HepG2 (cell line): Measurements from ENCODE around the gene TOMM22. TPM values are rescaled to one million over a fixed set of nuclear protein-coding genes. Genes with fewer than 3 reads are reported as not detected.

Experiments used
- ATAC-seq: fragments of 200-7000 bp; cut with Tn5 transposase; 3 replicates; pipeline ENCODE4 v1.9.1; 2020; ENCODE audit warnings: mild to moderate bottlenecking, moderate library complexity
- BruUV-seq: library from RNA; stranded (reverse); fragments of 400-500 nt; replicated peaks from 2 replicates; lab custom pipeline; 2021; lab: Mats Ljungman, UMichigan
- CTCF ChIA-PET: fragments of 300-600 bp; formaldehyde crosslinking; extraction: SDS; loops from one replicate; lab custom pipeline; 2021; ENCODE audit warnings: low total read pairs, inconsistent platforms, low intra/inter-chr PET ratio; lab: Yijun Ruan, JAX
- POLR2A ChIA-PET: fragments of 350-600 bp; sonication (Branson Sonifier 250); formaldehyde crosslinking; loops from one replicate; lab custom pipeline; 2020; ENCODE audit warnings: antibody characterized with exemption, inconsistent platforms; lab: Yijun Ruan, JAX
- DNase-seq: peaks from one replicate; pipeline ENCODE4 v3.0.0-alpha.2; 2015; ENCODE audit warnings: low spot score
- FAIRE-seq: peaks from 3 replicates; lab custom pipeline; 2011; peaks lifted over from hg19 to GRCh38; lab: Jason Lieb, UNC
- H2AFZ ChIP-seq: one replicate; pipeline ENCODE4 v1.6.1; 2011; ENCODE audit warnings: low read length, inconsistent platforms
- H3K27ac ChIP-seq: fragments of 300-600 bp; 3 replicates; pipeline ENCODE4 v1.8.0; 2011; ENCODE audit warnings: mixed run types, mild to moderate bottlenecking, mixed read lengths, low read length, inconsistent platforms; ENCODE audit not compliant: insufficient read depth; ENCODE audit errors: extremely low read length
- H3K27me3 ChIP-seq, 2 experiments: fragments of 200-600 bp in 1 of 2; 2 replicates in 1 of 2; 3 replicates in 1 of 2; pipeline versions ENCODE4 v1.6.0 to v1.8.0; 2011; ENCODE audit warnings: low read length in 2 of 2, mild to moderate bottlenecking in 2 of 2, moderate library complexity in 2 of 2, inconsistent platforms in 1 of 2; ENCODE audit not compliant: insufficient read depth in 2 of 2, control insufficient read depth in 1 of 2
- H3K36me3 ChIP-seq, 2 experiments: fragments of 200-600 bp in 1 of 2; replicated peaks in 1 of 2; 2 replicates in 1 of 2; 3 replicates in 1 of 2; pipeline versions ENCODE4 v1.5.1 to v1.8.0; 2011; ENCODE audit warnings: low read length in 2 of 2, inconsistent platforms in 1 of 2; ENCODE audit not compliant: insufficient read depth in 2 of 2, control insufficient read depth in 1 of 2
- H3K4me1 ChIP-seq: 2 replicates; pipeline ENCODE4 v1.5.1; 2012; ENCODE audit warnings: low read length, inconsistent platforms; ENCODE audit not compliant: insufficient read depth
- H3K4me2 ChIP-seq: 2 replicates; pipeline ENCODE4 v1.6.0; 2011; ENCODE audit warnings: low read depth, low read length, inconsistent platforms
- H3K4me3 ChIP-seq, 3 experiments: fragments of 200-600 bp in 1 of 3; sonication (generic), shearing (Covaris generic) in 1 of 3; replicated peaks in 1 of 3; 2 replicates each; pipeline ENCODE4 v1.5.1; 2011 to 2016; ENCODE audit warnings: low read length in 3 of 3, inconsistent platforms in 2 of 3, low read depth in 2 of 3, mild to moderate bottlenecking in 2 of 3, control low read depth in 1 of 3, mixed read lengths in 1 of 3; ENCODE audit not compliant: insufficient read depth in 1 of 3
- H3K79me2 ChIP-seq: one replicate; pipeline ENCODE4 v1.6.1; 2011; ENCODE audit warnings: low read length, inconsistent platforms; ENCODE audit not compliant: insufficient read depth
- H3K9ac ChIP-seq: 2 replicates; pipeline ENCODE4 v1.6.0; 2011; ENCODE audit warnings: mild to moderate bottlenecking, low read depth, low read length, inconsistent platforms; ENCODE audit not compliant: insufficient read depth
- H3K9me3 ChIP-seq: 2 replicates; pipeline ENCODE4 v1.5.1; 2012; ENCODE audit warnings: mild to moderate bottlenecking, low read length
- H4K20me1 ChIP-seq: 2 replicates; pipeline ENCODE4 v1.6.0; 2011; ENCODE audit warnings: inconsistent platforms, mild to moderate bottlenecking, low read length, moderate library complexity; ENCODE audit not compliant: insufficient read depth
- ATRX ChIP-seq: sonication (generic); formaldehyde crosslinking; IDR thresholded peaks from 2 replicates; pipeline ENCODE4 v1.4.0; 2020; ENCODE audit warnings: missing genetic modification reagents, borderline replicate concordance
- BCL6 ChIP-seq: IDR thresholded peaks from 2 replicates; pipeline ENCODE4 v1.6.1; 2016; ENCODE audit warnings: missing genetic modification reagents, missing compliant biosample characterization
- BRD4 ChIP-seq: sonication (generic); formaldehyde crosslinking; IDR thresholded peaks from 2 replicates; pipeline ENCODE4 v1.4.0; 2020; ENCODE audit warnings: missing genetic modification reagents
- CBX2 ChIP-seq, 2 experiments: fragments of 200-600 bp in 1 of 2; sonication (generic); formaldehyde crosslinking in 1 of 2; IDR thresholded peaks; 2 replicates each; pipeline versions ENCODE4 v1.7.0 to v1.8.1; 2018 to 2022; ENCODE audit warnings: low read depth in 2 of 2, low read length in 1 of 2, mild to moderate bottlenecking in 1 of 2, missing genetic modification reagents in 1 of 2
- ELF1 ChIP-seq: sonication (generic); formaldehyde crosslinking; IDR thresholded peaks from 2 replicates; pipeline ENCODE4 v1.4.0; 2020; ENCODE audit warnings: missing genetic modification reagents
- ESRRA ChIP-seq: sonication (generic); formaldehyde crosslinking; IDR thresholded peaks from 2 replicates; pipeline ENCODE4 v1.5.1; 2020; ENCODE audit warnings: mild to moderate bottlenecking, low read depth, missing genetic modification reagents
- GTF3A ChIP-seq: sonication (generic); formaldehyde crosslinking; conservative IDR thresholded peaks from 2 replicates; pipeline ENCODE4 v1.4.0; 2020; ENCODE audit warnings: mild to moderate bottlenecking, missing genetic modification reagents
- MTF2 ChIP-seq: sonication (generic); formaldehyde crosslinking; IDR thresholded peaks from 2 replicates; pipeline ENCODE4 v1.5.0; 2020; ENCODE audit warnings: missing genetic modification reagents, borderline replicate concordance
- NFIB ChIP-seq: sonication (generic); formaldehyde crosslinking; IDR thresholded peaks from 2 replicates; pipeline ENCODE4 v1.9.0; 2021; ENCODE audit warnings: missing genetic modification reagents, mild to moderate bottlenecking, borderline replicate concordance
- NR2F1 ChIP-seq, 2 experiments: fragments of 450-650 bp in 1 of 2; formaldehyde crosslinking in 1 of 2; IDR thresholded peaks; 2 replicates each; pipeline versions ENCODE4 v1.5.0 to v1.6.1; 2016 to 2020; ENCODE audit warnings: mild to moderate bottlenecking in 1 of 2, missing compliant biosample characterization in 1 of 2, missing genetic modification reagents in 1 of 2, moderate library complexity in 1 of 2
- NR2F6 ChIP-seq, 2 experiments: IDR thresholded peaks; 2 replicates each; pipeline ENCODE4 v1.6.1; 2016; ENCODE audit warnings: antibody characterized with exemption in 1 of 2, mild to moderate bottlenecking in 1 of 2
- SNRNP70 ChIP-seq: fragments of 200-400 bp; formaldehyde crosslinking; IDR thresholded peaks from 2 replicates; pipeline ENCODE4 v1.6.1; 2017; ENCODE audit warnings: mild to moderate bottlenecking, low read depth, low read length, moderate library complexity
- ZNF20 ChIP-seq: sonication (generic); formaldehyde crosslinking; IDR thresholded peaks from 2 replicates; pipeline ENCODE4 v1.4.0; 2020; ENCODE audit warnings: mild to moderate bottlenecking, moderate library complexity, missing genetic modification reagents
- ZNF263 ChIP-seq: sonication (generic); formaldehyde crosslinking; IDR thresholded peaks from 2 replicates; pipeline ENCODE4 v1.4.0; 2020; ENCODE audit warnings: missing genetic modification reagents
- ZNF282 ChIP-seq: fragments of 450-650 bp; IDR thresholded peaks from 2 replicates; pipeline ENCODE4 v1.6.1; 2018; ENCODE audit not compliant: partially characterized antibody
- ZNF569 ChIP-seq: sonication (generic); formaldehyde crosslinking; IDR thresholded peaks from 2 replicates; pipeline ENCODE4 v1.5.0; 2020; ENCODE audit warnings: mild to moderate bottlenecking, missing genetic modification reagents, moderate library complexity, borderline replicate concordance
- ZNF644 ChIP-seq: IDR thresholded peaks from 2 replicates; pipeline ENCODE4 v1.6.1; 2016; ENCODE audit warnings: low read depth
- ZNF709 ChIP-seq: sonication (generic); formaldehyde crosslinking; IDR thresholded peaks from 2 replicates; pipeline ENCODE4 v1.5.0; 2020; ENCODE audit warnings: mild to moderate bottlenecking, missing genetic modification reagents
- ZNF75D ChIP-seq: sonication (generic); formaldehyde crosslinking; IDR thresholded peaks from 2 replicates; pipeline ENCODE4 v1.8.1; 2023; ENCODE audit warnings: missing genetic modification reagents, mild to moderate bottlenecking, borderline replicate concordance
- ZNF777 ChIP-seq: sonication (generic); formaldehyde crosslinking; IDR thresholded peaks from 2 replicates; pipeline ENCODE4 v1.4.0; 2020; ENCODE audit warnings: missing genetic modification reagents
- ZNF780A ChIP-seq: sonication (generic); formaldehyde crosslinking; IDR thresholded peaks from 2 replicates; pipeline ENCODE4 v1.8.0; 2022; ENCODE audit warnings: mild to moderate bottlenecking, missing genetic modification reagents, moderate library complexity
- WGBS: methylation state at CpG from one replicate; pipeline ENCODE4 v1.1.6; 2017; ENCODE audit warnings: low lambda C conversion rate; 5-methylcytosine and 5-hydroxymethylcytosine counted together
- in situ Hi-C: cut with HindIII; loops from 2 replicates; pipeline ENCODE4 v1.10.0; 2017; ENCODE audit warnings: low pct_unique_long_range_greater_than_20kb; ENCODE audit not compliant: extremely low pct_ligation_motif_present
- intact Hi-C: fragments of 100-400 bp; cut with micrococcal nuclease; formaldehyde crosslinking; loops from one replicate; pipeline ENCODE4 v1.10.0; 2022; ENCODE audit not compliant: unreplicated experiment
- polyA plus RNA-seq, 8 experiments: library from polyadenylated mRNA; depleted of rRNA in 3 of 8; stranded (reverse) in 7 of 8; unstranded in 1 of 8; fragments of >200 nt; fragmentation: Illumina TruSeq in 4 of 8; extraction: Trizol in 4 of 8; gene quantifications; 2 replicates each; pipeline versions ENCODE4 v1.2.1 to v1.2.3, GENCODE V29; 2011 to 2016; ENCODE audit warnings: low read depth in 4 of 8, missing spikeins in 1 of 8, mixed read lengths in 1 of 8; ENCODE audit not compliant: insufficient read depth in 1 of 8
- total RNA-seq, 5 experiments: library from RNA; depleted of rRNA; stranded (reverse); fragments of >200 nt; fragmentation: Illumina TruSeq; extraction: Trizol; gene quantifications; 2 replicates each; pipeline ENCODE4 v1.2.3, GENCODE V29; 2016; ENCODE audit warnings: low read depth in 1 of 5
- TF ChIP-seq, protein P1 (sequence below): sonication (generic); formaldehyde crosslinking; IDR thresholded peaks from 2 replicates; pipeline ENCODE4 v1.8.1; 2023; ENCODE audit warnings: mild to moderate bottlenecking, inconsistent platforms, moderate library complexity, missing genetic modification reagents, borderline replicate concordance
- TF ChIP-seq, protein P2 (sequence below): sonication (generic); formaldehyde crosslinking; IDR thresholded peaks from 2 replicates; pipeline ENCODE4 v1.4.0; 2020; ENCODE audit warnings: missing genetic modification reagents

The TOMM22 gene
- total and polyA plus RNA-seq, 2 of the 13 experiments (the other 11 are each of a cell fraction or from before 2014, with no cell fraction given): 46.9 to 118 TPM

GRCh38 chr22:38657045-38657909 lies 24.5 kb upstream of the TOMM22 start:
- Histone ChIP-seq H3K9ac (peak overlapping the region; percentile 89), H3K27ac (peak overlapping the region; percentile 90), H3K79me2 (peaks cover 10% of the 10 kb centered on the region), H3K27me3 (no peaks in the 10 kb centered on the region; a peak in 1 of 5 replicates), H3K36me3 (no peaks in the 10 kb centered on the region), H2AFZ (peak overlapping the region; percentile 65), H4K20me1 (no peaks in the 10 kb centered on the region), H3K9me3 (no peaks in the 10 kb centered on the region), H3K4me3 (peak overlapping the region; percentile 80 to 92 (median 87)), H3K4me1 (peaks cover 5% of the 10 kb centered on the region; the same call in 1 of the 2 replicates), H3K4me2 (peak overlapping the region; percentile 90)
- FAIRE-seq: no peak
- 2% methylated on average over 11 of the region's 16 CpGs for WGBS
- POLR2A ChIA-PET: interaction anchor here (1.2 kb wide), 1 partner anchor 25 kb away, joined by 5 read pairs; the partner anchor contains the start of gene TOMM22
- intact Hi-C loops: no loop called here
- peak; percentile 71 for ATAC-seq
- peak; percentile 13 for DNase-seq
- CTCF ChIA-PET: no interaction called here
- no TSS peak for BruUV-seq
- in situ Hi-C loops: no loop called here
- TF ChIP-seq ZNF644 (CRISPR knock-in tag): no peak
- no peak for TF ChIP-seq ZNF777
- no peak for TF ChIP-seq NR2F6 (IDR thresholded peaks at IDR 0.05)
- 0 out of 2 replicates have a peak, but pooled peaks have one; percentile 13 for TF ChIP-seq NR2F6 (CRISPR knock-in tag; IDR thresholded peaks at IDR 0.05)
- TF ChIP-seq, protein P1, sequence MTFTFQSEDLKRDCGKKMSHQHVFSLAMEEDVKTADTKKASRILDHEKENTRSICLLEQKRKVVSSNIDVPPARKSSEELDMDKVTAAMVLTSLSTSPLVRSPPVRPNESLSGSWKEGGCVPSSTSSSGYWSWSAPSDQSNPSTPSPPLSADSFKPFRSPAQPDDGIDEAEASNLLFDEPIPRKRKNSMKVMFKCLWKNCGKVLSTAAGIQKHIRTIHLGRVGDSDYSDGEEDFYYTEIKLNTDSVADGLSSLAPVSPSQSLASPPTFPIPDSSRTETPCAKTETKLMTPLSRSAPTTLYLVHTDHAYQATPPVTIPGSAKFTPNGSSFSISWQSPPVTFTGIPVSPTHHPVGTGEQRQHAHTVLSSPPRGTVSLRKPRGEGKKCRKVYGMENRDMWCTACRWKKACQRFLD (CRISPR knock-in tag): no peak
- TF ChIP-seq SNRNP70: no peak
- peak; percentile 97 for TF ChIP-seq ZNF263 (CRISPR knock-in tag)
- TF ChIP-seq ELF1: peak; percentile 37; the same call in 1 of the 2 replicates
- TF ChIP-seq ZNF20 (CRISPR knock-in tag): no peak
- TF ChIP-seq ZNF709 (CRISPR knock-in tag): 0 out of 2 replicates have a peak, but pooled peaks have one; percentile 15
- TF ChIP-seq ZNF282: no peak
- no peak for TF ChIP-seq GTF3A (CRISPR knock-in tag)
- no peak for TF ChIP-seq NR2F1 (CRISPR knock-in tag; IDR thresholded peaks at IDR 0.05)
- no peak for TF ChIP-seq ZNF780A (CRISPR knock-in tag)
- no peak for TF ChIP-seq MTF2 (CRISPR knock-in tag)
- TF ChIP-seq NFIB (CRISPR knock-in tag): no peak
- TF ChIP-seq BCL6 (CRISPR knock-in tag): 0 out of 2 replicates have a peak, but pooled peaks have one; percentile 22
- TF ChIP-seq ATRX (CRISPR knock-in tag): no peak
- no peak for TF ChIP-seq ESRRA (CRISPR knock-in tag)
- TF ChIP-seq, protein P2, sequence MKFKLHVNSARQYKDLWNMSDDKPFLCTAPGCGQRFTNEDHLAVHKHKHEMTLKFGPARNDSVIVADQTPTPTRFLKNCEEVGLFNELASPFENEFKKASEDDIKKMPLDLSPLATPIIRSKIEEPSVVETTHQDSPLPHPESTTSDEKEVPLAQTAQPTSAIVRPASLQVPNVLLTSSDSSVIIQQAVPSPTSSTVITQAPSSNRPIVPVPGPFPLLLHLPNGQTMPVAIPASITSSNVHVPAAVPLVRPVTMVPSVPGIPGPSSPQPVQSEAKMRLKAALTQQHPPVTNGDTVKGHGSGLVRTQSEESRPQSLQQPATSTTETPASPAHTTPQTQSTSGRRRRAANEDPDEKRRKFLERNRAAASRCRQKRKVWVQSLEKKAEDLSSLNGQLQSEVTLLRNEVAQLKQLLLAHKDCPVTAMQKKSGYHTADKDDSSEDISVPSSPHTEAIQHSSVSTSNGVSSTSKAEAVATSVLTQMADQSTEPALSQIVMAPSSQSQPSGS: no peak
- TF ChIP-seq BRD4 (CRISPR knock-in tag): no peak
- TF ChIP-seq ZNF569: no peak
- no peak for TF ChIP-seq CBX2 (IDR thresholded peaks at IDR 0.05; ENCODE audit: low read depth, low read length)
- no peak for TF ChIP-seq CBX2 (CRISPR knock-in tag; IDR thresholded peaks at IDR 0.05; ENCODE audit: low read depth)
- TF ChIP-seq ZNF75D (CRISPR knock-in tag): no peak
